Coronary artery (tissue), 2 donors: ENCODE measurements around the gene TENM3.

Experiments
- DNase-seq: peaks from one replicate; pipeline ENCODE4 v3.0.0-alpha.2; 2017; ENCODE audit warnings: low spot score
- H3K27ac ChIP-seq, 2 donors: fragments of 200-600 bp; sonication (generic); one replicate each; pipeline ENCODE4 v1.5.1; 2016 to 2019
- H3K4me3 ChIP-seq: fragments of 200-600 bp; sonication (generic); 2 replicates; pipeline ENCODE4 v1.5.1; 2016; ENCODE audit warnings: mild to moderate bottlenecking, moderate library complexity
- TF ChIP-seq, protein P1 (sequence below): fragments of 200-600 bp; sonication (generic); IDR thresholded peaks from one replicate; pipeline ENCODE4 v1.5.1; 2019; ENCODE audit warnings: antibody characterized with exemption

TENM3 gene

DNA sequence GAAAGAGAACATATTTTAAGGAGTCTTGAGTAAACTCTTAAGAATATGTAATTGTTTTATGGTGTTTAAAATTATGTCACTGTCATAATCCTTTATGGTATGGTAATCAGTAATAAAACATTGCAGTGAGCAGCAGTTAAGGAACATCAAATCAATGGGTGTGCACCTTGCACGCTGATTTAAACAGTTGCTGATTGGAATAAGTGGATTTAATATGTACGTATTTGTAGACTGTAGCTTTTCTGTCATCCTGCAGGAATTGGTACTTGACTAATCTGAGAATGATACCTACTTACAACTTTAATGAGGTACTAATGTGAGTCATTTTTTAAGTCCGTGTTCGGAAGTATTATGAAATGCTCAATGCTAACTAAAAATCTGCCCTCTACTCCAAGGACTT, 461.7 kb downstream of the TENM3 start:
- TF ChIP-seq, protein P1, sequence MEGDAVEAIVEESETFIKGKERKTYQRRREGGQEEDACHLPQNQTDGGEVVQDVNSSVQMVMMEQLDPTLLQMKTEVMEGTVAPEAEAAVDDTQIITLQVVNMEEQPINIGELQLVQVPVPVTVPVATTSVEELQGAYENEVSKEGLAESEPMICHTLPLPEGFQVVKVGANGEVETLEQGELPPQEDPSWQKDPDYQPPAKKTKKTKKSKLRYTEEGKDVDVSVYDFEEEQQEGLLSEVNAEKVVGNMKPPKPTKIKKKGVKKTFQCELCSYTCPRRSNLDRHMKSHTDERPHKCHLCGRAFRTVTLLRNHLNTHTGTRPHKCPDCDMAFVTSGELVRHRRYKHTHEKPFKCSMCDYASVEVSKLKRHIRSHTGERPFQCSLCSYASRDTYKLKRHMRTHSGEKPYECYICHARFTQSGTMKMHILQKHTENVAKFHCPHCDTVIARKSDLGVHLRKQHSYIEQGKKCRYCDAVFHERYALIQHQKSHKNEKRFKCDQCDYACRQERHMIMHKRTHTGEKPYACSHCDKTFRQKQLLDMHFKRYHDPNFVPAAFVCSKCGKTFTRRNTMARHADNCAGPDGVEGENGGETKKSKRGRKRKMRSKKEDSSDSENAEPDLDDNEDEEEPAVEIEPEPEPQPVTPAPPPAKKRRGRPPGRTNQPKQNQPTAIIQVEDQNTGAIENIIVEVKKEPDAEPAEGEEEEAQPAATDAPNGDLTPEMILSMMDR: no peak
- Histone ChIP-seq H3K27ac (no peak overlapping the region), H3K4me3 (no peak overlapping the region)
- no peak for DNase-seq

DNA sequence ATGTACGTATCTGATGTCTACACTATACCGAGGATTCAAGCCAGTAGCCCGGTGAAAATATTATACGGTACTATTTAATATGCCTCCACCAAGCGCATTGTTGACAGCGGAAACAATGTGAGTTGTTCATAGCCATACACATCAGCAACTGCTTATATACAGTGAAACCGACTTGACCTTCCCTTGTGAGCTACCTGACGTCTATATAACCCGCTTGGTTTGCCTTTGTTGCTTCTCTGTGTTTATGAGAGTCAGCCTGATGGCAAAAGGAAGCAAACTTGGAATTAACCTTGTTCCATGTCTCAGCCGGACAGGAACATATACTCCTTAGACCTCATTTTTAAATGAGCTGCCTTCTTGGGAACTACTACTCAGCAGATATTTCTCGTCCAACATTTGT, 462.2 kb downstream of the TENM3 start:
- TF ChIP-seq, protein P1: no peak
- Histone ChIP-seq H3K4me3 (no peak overlapping the region), H3K27ac (no peak overlapping the region)
- DNase-seq: no peak

DNA sequence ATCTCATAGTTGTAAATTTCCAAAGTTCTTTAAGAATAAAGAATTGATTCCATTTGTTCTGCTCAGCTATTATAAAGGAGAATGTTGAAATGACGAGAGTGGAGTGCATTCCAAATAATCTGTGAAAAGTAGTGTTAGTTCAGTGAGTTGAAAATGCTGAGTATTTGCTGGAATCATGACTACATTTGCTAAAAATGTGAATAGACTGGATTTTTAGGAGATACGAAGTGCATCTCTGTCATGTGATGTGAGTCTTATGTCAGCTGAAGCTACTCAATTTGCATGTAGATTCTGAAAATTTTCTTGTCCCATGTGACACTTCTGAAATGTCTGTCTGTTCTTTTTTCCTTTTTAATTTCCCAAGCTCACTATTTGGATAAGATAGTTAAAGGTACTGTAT, 468.0 kb downstream of the TENM3 start:
- no peak overlapping the region for H3K4me3 ChIP-seq
- TF ChIP-seq, protein P1: no peak
- no peak overlapping the region for H3K27ac ChIP-seq
- DNase-seq: no peak

DNA sequence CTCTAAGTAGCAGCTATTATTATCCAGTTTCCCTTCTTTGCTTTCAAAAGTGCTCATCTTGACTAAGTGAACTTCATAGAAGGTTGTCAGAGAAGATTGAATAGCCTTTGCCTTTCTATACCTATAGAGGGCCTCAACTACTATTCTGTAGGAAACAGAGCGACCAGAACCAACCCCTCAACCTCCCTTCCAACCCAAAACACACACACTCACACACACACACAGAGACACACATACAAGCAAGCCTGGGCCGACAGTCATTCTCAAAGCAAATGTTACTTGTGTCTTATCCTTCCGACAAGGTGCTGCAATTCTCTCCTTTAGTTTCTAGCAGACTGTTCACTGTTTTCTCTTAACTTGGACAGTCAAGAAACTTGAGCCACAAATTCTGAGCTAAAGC, 472.3 kb downstream of the TENM3 start:
- no peak overlapping the region for H3K27ac ChIP-seq
- TF ChIP-seq, protein P1: no peak
- H3K4me3 ChIP-seq: no peak overlapping the region
- no peak for DNase-seq

DNA sequence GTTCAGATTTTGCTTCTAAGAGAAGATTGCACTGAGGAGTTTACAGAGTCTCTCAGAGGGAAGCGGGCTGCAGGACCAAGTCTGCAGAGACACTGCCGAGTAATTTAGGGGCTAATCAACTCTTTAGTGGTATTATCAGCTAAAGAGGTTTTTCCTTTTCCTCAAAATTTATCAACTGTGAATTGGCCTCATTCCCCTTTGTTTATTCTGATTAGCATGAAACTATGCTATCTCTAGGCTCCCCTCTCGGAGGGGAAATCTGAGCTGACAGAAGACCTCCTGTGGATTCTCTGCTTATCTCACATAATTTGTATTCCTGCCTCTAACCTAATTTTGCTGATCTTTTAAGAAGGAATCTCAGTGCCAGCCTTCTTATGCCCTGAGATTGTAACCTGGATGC, 473.0 kb downstream of the TENM3 start:
- no peak overlapping the region for H3K4me3 ChIP-seq
- TF ChIP-seq, protein P1: no peak
- no peak overlapping the region for H3K27ac ChIP-seq
- DNase-seq: no peak

DNA sequence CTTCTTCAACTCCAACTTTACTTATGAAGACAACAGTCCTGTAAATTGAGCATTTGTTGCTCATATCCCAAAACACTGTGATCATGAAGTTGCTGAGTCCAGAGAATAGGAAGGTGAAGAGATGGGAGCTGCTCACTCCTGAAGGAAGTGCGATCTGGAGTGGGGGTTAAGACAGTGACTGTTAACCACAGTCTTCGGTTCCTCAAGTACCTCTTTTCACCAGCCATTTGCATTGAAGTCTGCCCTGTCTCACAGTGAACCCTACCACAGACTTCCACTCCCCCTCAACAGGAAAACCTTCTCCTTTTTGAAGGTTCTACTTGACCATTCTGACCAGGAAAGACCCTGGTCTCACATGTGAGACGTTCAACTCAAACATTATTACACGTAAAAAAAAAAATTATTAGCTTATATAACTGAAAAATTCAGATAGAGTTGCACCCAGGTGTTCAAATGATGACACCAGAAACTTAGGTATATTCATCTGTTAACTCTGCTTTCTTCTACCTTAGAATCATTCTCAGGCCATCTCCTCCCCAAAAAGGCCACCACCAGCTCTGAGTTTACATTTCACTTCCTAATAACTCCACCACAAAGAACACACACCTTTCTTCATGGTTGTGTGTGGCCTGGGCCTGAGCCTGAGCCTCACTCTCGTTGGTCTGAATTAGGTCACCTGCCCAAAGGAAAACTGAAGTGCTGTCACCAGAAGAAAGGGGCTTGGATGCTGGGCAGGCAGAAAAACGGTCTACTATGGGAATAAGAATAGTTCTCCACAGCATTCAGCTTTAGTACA, 474.8 kb downstream of the TENM3 start:
- no peak overlapping the region for H3K4me3 ChIP-seq
- no peak for DNase-seq
- H3K27ac ChIP-seq: no peak overlapping the region
- TF ChIP-seq, protein P1: no peak

DNA sequence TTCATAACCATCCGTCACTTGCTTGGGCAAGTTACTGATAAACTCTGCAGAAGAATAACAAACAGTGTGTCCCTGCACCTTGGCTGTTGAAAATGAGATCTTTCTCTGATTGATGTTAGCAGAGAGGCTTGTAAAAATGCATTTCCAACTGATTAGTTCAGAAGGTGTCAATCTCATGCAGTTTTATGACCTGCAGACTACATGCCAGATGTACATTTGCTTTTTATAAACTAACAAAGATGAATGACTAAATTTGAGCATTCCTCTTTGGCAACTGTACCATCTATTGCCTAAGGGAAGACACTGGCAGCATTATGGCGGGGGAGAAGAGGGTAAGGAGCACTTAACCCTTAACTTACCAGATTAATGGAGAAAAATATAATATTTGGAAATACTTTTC, 481.2 kb downstream of the TENM3 start:
- TF ChIP-seq, protein P1: no peak
- DNase-seq: no peak
- H3K4me3 ChIP-seq: no peak overlapping the region
- H3K27ac ChIP-seq: no peak overlapping the region
